Measurements from ENCODE around the gene KCNK2.

KCNK2 gene

GRCh38 chr1:215251428-215251827, 168.9 kb downstream of the KCNK2 start:
- no peak for DNase-seq (ENCODE audit: low read depth, low spot score)

- no peak for DNase-seq (ENCODE audit: low read depth, low spot score)
These were observed 169.6 kb downstream of the KCNK2 start for GRCh38 chr1:215252164-215252563.

GRCh38 chr1:215256936-215257679, 174.6 kb downstream of the KCNK2 start:
- no peak for DNase-seq (ENCODE audit: low read depth, low spot score)

- no peak for DNase-seq (ENCODE audit: low read depth, low spot score)
These were observed 178.2 kb downstream of the KCNK2 start for GRCh38 chr1:215260711-215261110.

- no peak for DNase-seq (ENCODE audit: low read depth, low spot score)
These were observed 179.6 kb downstream of the KCNK2 start for GRCh38 chr1:215262106-215262505.

- DNase-seq (ENCODE audit: low read depth, low spot score), result no peak
These were observed 181.1 kb downstream of the KCNK2 start for GRCh38 chr1:215263636-215264035.

- DNase-seq (ENCODE audit: low read depth, low spot score), result no peak
These were observed 182.1 kb downstream of the KCNK2 start for GRCh38 chr1:215264649-215265048.

GRCh38 chr1:215267495-215267894, 185.0 kb downstream of the KCNK2 start:
- DNase-seq (ENCODE audit: low read depth, low spot score), result no peak

- DNase-seq (ENCODE audit: low read depth, low spot score), result no peak
These were observed 187.4 kb downstream of the KCNK2 start for GRCh38 chr1:215269955-215270354.

- peak; percentile 18 for DNase-seq (ENCODE audit: low read depth, low spot score)
These were observed 191.4 kb downstream of the KCNK2 start for GRCh38 chr1:215273838-215274516.

- no peak for DNase-seq (ENCODE audit: low read depth, low spot score)
These were observed 194.0 kb downstream of the KCNK2 start for GRCh38 chr1:215276582-215276981.

- DNase-seq (ENCODE audit: low read depth, low spot score), result no peak
These were observed 195.0 kb downstream of the KCNK2 start for GRCh38 chr1:215277532-215277931.

- no peak for DNase-seq (ENCODE audit: low read depth, low spot score)
These were observed 197.1 kb downstream of the KCNK2 start for GRCh38 chr1:215279682-215280081.

- DNase-seq (ENCODE audit: low read depth, low spot score), result no peak
These were observed 200.0 kb downstream of the KCNK2 start for GRCh38 chr1:215282557-215282956.

GRCh38 chr1:215285013-215285800, 202.7 kb downstream of the KCNK2 start:
- no peak for DNase-seq (ENCODE audit: low read depth, low spot score)
